ENCODE results near the gene NT5DC1. TPM values are rescaled to one million over a fixed set of nuclear protein-coding genes. Genes with fewer than 3 reads are reported as not detected.

Gene NT5DC1
- polyA plus RNA-seq, 1 experiment: 23.2 TPM

DNA sequence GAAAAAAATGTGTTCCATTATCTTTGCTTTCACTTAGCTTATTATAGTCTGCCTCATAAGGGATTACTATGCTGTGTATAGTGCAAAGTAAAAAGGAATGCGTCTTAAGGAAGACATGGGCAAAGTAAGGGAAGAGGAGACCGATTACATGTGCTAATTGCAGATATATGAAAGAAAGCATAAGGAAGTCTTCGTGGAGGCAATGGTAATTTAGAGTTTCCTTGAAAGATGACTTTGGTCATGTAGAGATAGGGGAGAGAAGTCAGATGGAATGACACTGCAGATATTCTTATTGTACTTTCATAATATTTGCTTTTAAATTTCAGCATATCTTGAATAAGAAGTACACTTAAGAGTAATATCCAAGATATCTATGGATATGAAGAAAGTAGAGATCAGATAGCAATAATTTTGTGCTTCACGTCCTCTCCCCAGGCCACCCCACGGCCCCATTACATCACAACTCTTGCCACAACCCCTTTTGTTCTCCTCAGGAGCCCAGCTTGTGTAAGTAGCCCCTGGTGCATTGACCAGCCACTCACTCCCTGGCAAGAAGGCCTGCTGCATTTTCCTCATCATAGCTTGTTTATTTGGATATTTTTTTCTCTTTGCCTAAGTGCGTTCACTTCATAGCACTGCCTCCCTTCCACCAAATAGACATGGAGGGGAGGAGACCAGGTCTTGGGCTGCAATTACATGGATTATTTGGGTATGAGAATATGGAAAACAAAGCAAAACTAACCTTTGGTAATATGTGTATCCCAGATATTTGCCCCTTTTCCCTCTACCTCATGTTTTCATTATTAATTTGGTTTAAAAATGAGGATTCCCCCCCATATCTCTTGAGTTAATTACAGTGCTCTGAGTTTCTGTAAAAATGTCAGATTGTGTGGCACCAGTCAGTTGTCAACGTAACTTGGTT lies 56.0 kb downstream of the NT5DC1 start:
- ChIA-PET POLR2A (no interaction called here), CTCF (no interaction called here)
- DNase-seq (ENCODE audit: low read depth, low spot score): no peak
- TF ChIP-seq, protein P1, sequence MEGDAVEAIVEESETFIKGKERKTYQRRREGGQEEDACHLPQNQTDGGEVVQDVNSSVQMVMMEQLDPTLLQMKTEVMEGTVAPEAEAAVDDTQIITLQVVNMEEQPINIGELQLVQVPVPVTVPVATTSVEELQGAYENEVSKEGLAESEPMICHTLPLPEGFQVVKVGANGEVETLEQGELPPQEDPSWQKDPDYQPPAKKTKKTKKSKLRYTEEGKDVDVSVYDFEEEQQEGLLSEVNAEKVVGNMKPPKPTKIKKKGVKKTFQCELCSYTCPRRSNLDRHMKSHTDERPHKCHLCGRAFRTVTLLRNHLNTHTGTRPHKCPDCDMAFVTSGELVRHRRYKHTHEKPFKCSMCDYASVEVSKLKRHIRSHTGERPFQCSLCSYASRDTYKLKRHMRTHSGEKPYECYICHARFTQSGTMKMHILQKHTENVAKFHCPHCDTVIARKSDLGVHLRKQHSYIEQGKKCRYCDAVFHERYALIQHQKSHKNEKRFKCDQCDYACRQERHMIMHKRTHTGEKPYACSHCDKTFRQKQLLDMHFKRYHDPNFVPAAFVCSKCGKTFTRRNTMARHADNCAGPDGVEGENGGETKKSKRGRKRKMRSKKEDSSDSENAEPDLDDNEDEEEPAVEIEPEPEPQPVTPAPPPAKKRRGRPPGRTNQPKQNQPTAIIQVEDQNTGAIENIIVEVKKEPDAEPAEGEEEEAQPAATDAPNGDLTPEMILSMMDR (IDR thresholded peaks at IDR 0.05; ENCODE audit: low read depth, low read length): no peak
- Histone ChIP-seq H3K9me3 (ENCODE audit: control insufficient read depth, insufficient read depth, low read length) (no peaks in the 10 kb centered on the region), H3K4me3 (ENCODE audit: low read depth, low read length) (no peak overlapping the region), H3K27me3 (ENCODE audit: control insufficient read depth, insufficient read depth, low read length) (no peaks in the 10 kb centered on the region), H3K27ac (ENCODE audit: low read depth, low read length) (no peak overlapping the region)

DNA sequence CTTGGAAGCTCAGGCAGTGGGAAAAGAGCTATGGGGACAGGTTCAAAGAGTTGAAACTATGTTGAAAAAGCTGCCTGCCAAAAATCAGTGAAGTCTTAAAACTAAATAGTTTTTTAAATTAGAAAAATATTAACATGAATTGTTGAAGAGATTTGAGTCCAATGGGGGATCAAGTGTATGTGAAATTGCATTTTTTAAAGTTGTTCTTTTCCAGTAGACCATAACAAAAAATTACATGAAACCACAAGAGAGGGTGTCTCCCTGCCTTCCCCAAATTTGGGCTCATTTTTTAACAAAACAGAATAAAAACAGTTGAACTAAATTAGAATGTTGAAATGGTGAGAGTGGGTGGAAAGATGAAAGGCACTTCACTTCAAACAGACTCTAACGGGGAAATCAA lies 56.7 kb downstream of the NT5DC1 start:
- Histone ChIP-seq H3K9me3 (ENCODE audit: control insufficient read depth, insufficient read depth, low read length) (no peaks in the 10 kb centered on the region), H3K27me3 (ENCODE audit: control insufficient read depth, insufficient read depth, low read length) (no peaks in the 10 kb centered on the region), H3K4me3 (ENCODE audit: low read depth, low read length) (no peak overlapping the region), H3K27ac (ENCODE audit: low read depth, low read length) (no peak overlapping the region)
- no peak for DNase-seq (ENCODE audit: low read depth, low spot score)
- TF ChIP-seq, protein P1 (IDR thresholded peaks at IDR 0.05; ENCODE audit: low read depth, low read length): no peak
- ChIA-PET CTCF (no interaction called here), POLR2A (no interaction called here)

DNA sequence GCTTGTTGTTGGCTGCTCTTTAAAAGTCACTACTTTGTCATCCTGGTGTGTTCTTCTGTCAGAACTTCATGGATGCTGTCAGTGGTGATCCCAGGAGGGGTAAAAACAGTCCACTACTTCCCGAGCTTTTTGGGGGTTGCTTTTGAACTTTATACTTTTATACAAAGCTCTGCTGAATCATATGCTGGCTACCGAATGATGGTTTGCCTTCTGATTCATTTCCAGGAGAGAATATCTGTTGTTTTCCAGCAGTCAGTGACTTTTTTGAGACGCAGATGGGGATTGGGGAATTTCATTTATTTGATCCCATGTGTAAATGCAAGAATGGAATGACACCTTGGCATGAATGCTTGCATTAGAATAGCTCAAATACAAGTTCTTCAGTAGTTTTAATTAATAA lies 58.0 kb downstream of the NT5DC1 start:
- Histone ChIP-seq H3K27ac (ENCODE audit: low read depth, low read length) (no peak overlapping the region), H3K27me3 (ENCODE audit: control insufficient read depth, insufficient read depth, low read length) (no peaks in the 10 kb centered on the region), H3K9me3 (ENCODE audit: control insufficient read depth, insufficient read depth, low read length) (no peaks in the 10 kb centered on the region), H3K4me3 (ENCODE audit: low read depth, low read length) (no peak overlapping the region)
- TF ChIP-seq, protein P1 (IDR thresholded peaks at IDR 0.05; ENCODE audit: low read depth, low read length): no peak
- DNase-seq (ENCODE audit: low read depth, low spot score): no peak
- CTCF ChIA-PET: interaction anchor here (0.9 to 1.0 kb wide), 2 partner anchors 46 to 110 kb away, joined by 3 read pairs; no protein-coding TSS in a partner anchor
- POLR2A ChIA-PET: no interaction called here

DNA sequence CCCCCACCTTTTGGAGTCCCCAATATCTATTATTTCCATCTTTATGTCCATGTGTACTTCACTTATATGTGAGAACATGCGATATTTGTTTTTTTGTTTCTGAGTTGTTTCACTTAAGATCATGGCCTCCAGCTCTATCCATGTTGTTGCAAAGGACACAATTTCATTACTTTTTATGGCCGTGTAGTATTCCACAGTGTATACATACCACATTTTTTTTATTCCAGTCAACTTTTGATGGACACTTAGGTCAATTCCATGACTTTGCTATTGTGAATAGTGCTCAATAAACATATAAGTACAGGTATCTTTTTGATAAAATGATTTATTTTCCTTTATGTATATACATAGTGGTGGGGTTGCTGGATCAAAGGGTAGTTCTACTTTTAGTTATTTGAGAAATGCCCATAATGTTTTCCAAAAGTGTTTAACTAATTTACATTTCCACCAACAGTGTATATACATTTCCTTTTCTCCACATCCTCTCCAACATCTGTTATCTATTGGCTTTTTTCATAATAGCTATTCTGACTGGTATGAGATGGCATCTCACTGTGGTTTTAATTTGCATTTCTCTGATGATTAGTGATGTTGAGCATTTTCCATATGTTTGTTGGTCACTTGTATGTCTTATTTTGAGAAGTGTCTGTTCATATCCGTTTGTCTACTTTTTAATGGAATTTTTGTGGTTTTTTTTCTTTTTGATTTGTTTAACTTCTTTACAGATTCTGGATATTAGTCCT lies 59.3 kb downstream of the NT5DC1 start:
- TF ChIP-seq, protein P1 (IDR thresholded peaks at IDR 0.05; ENCODE audit: low read depth, low read length): no peak
- H3K9me3 ChIP-seq (ENCODE audit: control insufficient read depth, insufficient read depth, low read length): no peaks in the 10 kb centered on the region
- peak; percentile 8 for DNase-seq (ENCODE audit: low read depth, low spot score)
- CTCF ChIA-PET: no interaction called here
- H3K27me3 ChIP-seq (ENCODE audit: control insufficient read depth, insufficient read depth, low read length): no peaks in the 10 kb centered on the region
- POLR2A ChIA-PET: no interaction called here
- H3K4me3 ChIP-seq (ENCODE audit: low read depth, low read length): no peak overlapping the region
- H3K27ac ChIP-seq (ENCODE audit: low read depth, low read length): no peak overlapping the region

DNA sequence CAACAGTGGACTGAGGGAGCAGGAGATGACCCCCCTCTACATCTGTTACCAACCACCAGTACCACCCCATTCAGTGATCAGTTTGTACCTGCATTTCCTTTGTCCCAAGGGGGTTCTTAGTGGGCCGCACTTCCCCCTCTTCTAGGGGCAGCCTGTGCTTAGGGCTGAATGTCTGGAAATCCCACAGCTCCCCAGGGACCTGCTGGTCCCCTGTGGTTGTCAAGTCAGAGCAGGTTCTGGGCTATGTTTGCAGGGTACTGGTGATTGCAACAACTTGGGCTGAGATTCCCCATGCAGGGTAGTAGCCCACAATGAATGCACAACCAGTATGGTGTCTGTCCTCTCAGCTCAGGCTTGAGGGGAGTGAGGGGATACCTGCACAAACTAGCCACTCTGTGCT lies 64.9 kb downstream of the NT5DC1 start:
- Histone ChIP-seq H3K9me3 (ENCODE audit: control insufficient read depth, insufficient read depth, low read length) (no peaks in the 10 kb centered on the region), H3K27me3 (ENCODE audit: control insufficient read depth, insufficient read depth, low read length) (no peaks in the 10 kb centered on the region), H3K27ac (ENCODE audit: low read depth, low read length) (no peak overlapping the region), H3K4me3 (ENCODE audit: low read depth, low read length) (no peak overlapping the region)
- DNase-seq (ENCODE audit: low read depth, low spot score): no peak
- CTCF ChIA-PET: no interaction called here
- TF ChIP-seq, protein P1 (IDR thresholded peaks at IDR 0.05; ENCODE audit: low read depth, low read length): no peak
- POLR2A ChIA-PET: no interaction called here
